AG10803 (cell line): ENCODE results near the gene HHATL.

Experiments used
- DNase-seq: peaks from one replicate; pipeline ENCODE4 v3.0.0; 2010; ENCODE audit warnings: low read depth
- H3K4me3 ChIP-seq: 2 replicates; pipeline ENCODE4 v1.5.1; 2011; ENCODE audit warnings: mild to moderate bottlenecking, low read length, control low read depth
- CTCF ChIP-seq: conservative IDR thresholded peaks from 2 replicates; pipeline ENCODE4 v1.5.1; 2011; ENCODE audit warnings: mild to moderate bottlenecking, low read length, control low read depth, inconsistent platforms

The HHATL gene

GRCh38 chr3:42685363-42685881, 17.2 kb downstream of the HHATL start, which contains the start of gene KLHL40:
Gene KLHL40 (plus strand): TSS chr3:42685537. CDS start chr3:42685619, 82 bp downstream.
- H3K4me3 ChIP-seq = peak within 1 kb of the TSS; percentile 29
- DNase-seq = no peak
- TF ChIP-seq CTCF = no peak

GRCh38 chr3:42684632-42685362, 17.8 kb downstream of the HHATL start:
- H3K4me3 ChIP-seq = no peak overlapping the region
- TF ChIP-seq CTCF = no peak
- DNase-seq = no peak

GRCh38 chr3:42683875-42684598, 18.6 kb downstream of the HHATL start:
- DNase-seq = peak; percentile 93
- no peak overlapping the region for H3K4me3 ChIP-seq
- TF ChIP-seq CTCF = no peak

GRCh38 chr3:42682301-42683070, 20.1 kb downstream of the HHATL start:
- no peak for TF ChIP-seq CTCF
- no peak overlapping the region for H3K4me3 ChIP-seq
- DNase-seq = no peak

GRCh38 chr3:42681361-42682038, 21.1 kb downstream of the HHATL start:
- no peak overlapping the region for H3K4me3 ChIP-seq
- no peak for TF ChIP-seq CTCF
- DNase-seq = no peak

- no peak for TF ChIP-seq CTCF
- H3K4me3 ChIP-seq = no peak overlapping the region
- peak; percentile 43 for DNase-seq
Measured at GRCh38 chr3:42680806-42681205, 21.8 kb downstream of the HHATL start.
